Activated naive CD4-positive, alpha-beta T cell treated with anti-CD3 and anti-CD28 coated beads, Interleukin-2, amount 50 U/mL, for 24 hours (primary cell): Measurements from ENCODE around the gene NMNAT2.
"Not testable (repeated sequence)": the region's sequence is repeated elsewhere in the genome, so short reads cannot be mapped to it uniquely, and the experiment has no call there.

ENCODE experiments used
- H3K27ac Mint-ChIP-seq: one replicate; pipeline ENCODE4 v1.8.0; 2021; ENCODE audit warnings: mild to moderate bottlenecking, mixed read lengths
- H3K27me3 Mint-ChIP-seq: one replicate; pipeline ENCODE4 v1.8.0; 2021; ENCODE audit warnings: mixed read lengths
- H3K36me3 Mint-ChIP-seq: one replicate; pipeline ENCODE4 v1.8.0; 2021; ENCODE audit warnings: mixed read lengths
- H3K4me1 Mint-ChIP-seq: one replicate; pipeline ENCODE4 v1.8.0; 2021; ENCODE audit warnings: mixed read lengths
- H3K4me3 Mint-ChIP-seq: one replicate; pipeline ENCODE4 v1.8.0; 2021; ENCODE audit warnings: mild to moderate bottlenecking, mixed read lengths
- H3K9me3 Mint-ChIP-seq: one replicate; pipeline ENCODE4 v1.8.0; 2021; ENCODE audit warnings: mixed read lengths

NMNAT2 gene

DNA sequence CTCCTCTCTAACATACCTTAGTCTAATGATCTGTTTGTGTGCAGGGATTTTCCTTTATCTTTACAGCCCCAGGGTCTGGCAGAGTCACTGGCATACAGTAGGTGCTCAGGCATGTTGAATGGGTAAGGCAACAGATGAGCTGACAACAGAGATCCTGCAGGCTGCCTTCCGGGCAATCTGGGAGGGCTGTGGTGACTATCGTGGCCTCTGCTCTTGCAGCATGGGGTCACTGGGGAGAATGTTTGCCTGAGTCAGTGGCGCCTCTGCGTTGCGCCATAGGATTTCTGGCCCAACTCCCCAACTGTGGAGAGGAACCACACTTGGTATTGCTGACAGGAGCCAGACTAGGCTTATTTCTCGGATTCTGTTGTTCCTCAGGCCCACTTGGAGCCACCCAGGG lies 138.3 kb downstream of the NMNAT2 start:
- Mint-ChIP-seq H3K4me1 (peaks cover 3% of the 10 kb centered on the region), H3K4me3 (no peak overlapping the region)

DNA sequence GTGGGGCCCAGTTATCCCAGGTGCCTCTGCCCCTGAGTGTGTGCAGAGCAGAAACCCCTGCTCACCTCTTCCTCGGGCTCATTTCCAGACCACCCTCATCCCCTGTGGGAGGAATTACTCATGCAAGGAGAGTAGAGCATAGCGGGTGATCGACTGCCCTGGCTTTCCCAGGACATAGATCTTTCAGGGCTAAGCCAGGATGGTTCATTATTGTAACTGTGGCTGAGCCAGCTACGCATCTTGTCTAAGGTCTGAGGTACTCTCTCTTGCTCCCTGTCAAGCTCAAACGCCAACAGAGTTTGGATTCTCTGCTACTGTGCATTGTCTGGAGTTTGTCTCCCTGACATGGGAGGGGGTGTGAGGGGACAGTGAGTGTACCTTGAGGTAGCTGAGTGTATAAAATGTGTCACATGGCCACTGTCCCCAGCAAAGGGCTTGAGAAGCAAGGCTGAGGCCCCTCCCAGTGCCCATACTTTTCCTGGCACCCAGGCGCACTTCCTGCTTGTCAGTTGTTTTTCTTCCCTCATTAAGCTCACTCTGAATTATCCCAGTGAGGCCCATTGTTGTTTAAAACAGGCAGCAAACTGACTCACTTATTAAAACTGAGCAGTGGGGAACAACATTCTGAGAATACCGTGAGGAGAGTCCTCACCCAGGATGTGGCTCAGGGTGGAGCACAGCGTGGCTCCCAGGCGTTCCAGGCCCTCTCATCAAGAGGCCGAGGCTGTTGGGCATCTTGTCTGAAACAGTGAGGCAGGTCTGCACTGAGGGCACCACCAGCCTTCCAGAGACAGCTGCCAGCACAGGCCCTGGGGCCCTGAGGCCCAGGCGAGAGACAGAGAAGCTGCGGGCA lies 139.2 kb downstream of the NMNAT2 start:
- Mint-ChIP-seq H3K27me3 (peaks cover 1% of the 10 kb centered on the region), H3K4me1 (peaks cover 3% of the 10 kb centered on the region), H3K9me3 (no peaks in the 10 kb centered on the region), H3K27ac (no peak overlapping the region), H3K4me3 (no peak overlapping the region), H3K36me3 (no peaks in the 10 kb centered on the region)

More for the DNA sequence above, 138.3 kb downstream of the NMNAT2 start:
- no peaks in the 10 kb centered on the region for H3K36me3 Mint-ChIP-seq
- peaks cover 1% of the 10 kb centered on the region for H3K27me3 Mint-ChIP-seq
- no peaks in the 10 kb centered on the region for H3K9me3 Mint-ChIP-seq
- H3K27ac Mint-ChIP-seq: no peak overlapping the region

DNA sequence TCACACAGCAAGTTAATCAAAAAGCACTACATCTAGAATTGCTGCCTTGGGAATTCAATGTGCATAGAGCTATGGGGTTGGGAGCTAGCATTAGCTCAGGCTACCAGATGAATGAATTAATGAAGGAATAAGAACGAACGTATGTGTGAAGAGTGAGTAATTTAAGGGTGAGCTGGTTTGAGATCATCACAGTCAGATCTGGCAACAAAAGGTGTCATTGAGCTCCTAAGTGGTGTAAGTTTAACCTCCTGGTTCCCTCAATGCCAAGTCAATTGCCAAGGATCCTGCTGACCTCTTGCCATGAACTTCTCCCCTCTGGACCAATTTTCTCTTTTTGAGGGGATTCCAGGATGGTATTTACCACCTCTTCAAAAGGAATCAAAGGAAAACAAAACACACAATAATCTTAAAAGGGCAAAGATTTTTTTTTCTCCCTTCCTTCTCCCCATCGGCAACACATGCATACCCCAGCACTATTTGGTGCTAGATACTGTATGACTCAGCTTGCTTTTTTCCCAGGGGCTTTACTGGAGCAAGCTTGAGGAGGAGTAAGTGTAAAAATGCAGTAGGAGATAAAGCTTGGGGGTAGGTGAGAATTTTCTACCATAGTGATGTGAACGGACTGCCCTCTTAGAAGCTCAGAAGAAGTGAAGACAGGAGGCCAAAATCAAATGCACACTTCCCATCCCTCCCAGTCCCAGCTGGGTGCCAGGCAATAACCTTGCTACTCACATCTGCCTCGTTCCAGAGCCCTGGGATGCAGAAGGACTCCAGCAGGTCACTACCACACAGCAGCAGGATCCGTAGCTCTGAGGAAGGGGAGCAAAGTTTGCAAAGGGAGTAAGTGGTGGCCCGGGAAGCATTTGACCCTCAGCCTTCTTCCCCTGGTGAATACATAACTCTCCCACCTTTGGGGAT lies 140.1 kb downstream of the NMNAT2 start:
- Mint-ChIP-seq H3K27me3 (peaks cover 1% of the 10 kb centered on the region), H3K4me1 (peaks cover 3% of the 10 kb centered on the region), H3K27ac (no peak overlapping the region), H3K4me3 (no peak overlapping the region), H3K9me3 (no peaks in the 10 kb centered on the region), H3K36me3 (no peaks in the 10 kb centered on the region)

DNA sequence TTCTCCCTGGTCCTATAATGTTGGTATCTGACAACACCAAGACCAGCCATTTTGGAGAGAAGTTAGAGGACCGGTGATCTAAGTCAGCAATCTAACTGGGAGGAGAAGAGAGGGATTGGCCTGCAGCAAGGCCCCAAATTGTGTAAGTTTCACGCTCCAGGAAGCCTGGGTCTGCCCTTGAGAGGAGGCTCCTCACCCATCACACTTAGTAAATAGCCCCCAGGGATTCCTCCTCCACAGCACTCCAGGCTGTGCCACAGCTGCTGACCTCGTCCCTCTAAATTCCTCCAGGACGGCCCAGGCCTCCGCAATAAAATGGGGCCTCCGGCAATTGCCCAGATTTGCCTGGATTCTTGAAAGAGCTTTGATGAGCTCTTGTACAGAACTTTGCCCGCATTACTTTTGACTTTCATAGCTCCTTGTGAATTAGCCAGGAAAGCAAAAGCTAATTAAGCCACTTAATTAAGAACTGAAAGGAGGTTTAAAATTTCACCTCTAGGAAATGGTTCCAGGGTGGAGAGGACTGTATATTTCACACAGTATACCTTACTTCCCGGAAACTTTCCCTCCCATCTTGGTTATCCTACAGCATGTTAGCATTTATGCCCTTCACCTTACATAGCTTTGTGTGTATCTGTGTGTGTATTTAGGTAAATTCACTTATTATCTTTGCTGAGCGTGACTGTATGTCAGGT lies 141.6 kb downstream of the NMNAT2 start:
- Mint-ChIP-seq H3K4me1 (peaks cover 3% of the 10 kb centered on the region), H3K27me3 (peaks cover 1% of the 10 kb centered on the region), H3K27ac (no peak overlapping the region), H3K4me3 (no peak overlapping the region), H3K9me3 (no peaks in the 10 kb centered on the region), H3K36me3 (no peaks in the 10 kb centered on the region)

DNA sequence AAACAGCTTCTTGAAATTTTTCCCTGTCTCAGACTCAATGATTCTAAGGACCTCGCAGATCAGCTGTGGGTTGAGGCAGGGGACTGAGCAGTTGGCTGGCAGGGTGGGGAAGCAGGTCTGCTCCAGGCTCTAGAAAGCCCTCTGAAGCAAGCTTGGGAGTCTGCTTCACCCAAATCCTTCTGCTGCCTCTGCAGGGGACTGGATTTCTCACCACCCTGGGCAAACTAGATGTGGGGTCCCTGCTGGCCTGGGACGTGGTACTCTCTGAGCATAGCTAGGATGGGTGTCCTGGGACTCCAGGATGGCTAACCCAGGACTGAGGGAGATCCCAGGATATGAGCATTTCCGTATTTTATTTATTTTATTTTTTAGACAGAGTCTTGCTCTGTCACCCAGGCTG lies 142.9 kb downstream of the NMNAT2 start:
- H3K27ac Mint-ChIP-seq: no peak overlapping the region
- H3K27me3 Mint-ChIP-seq: peaks cover 1% of the 10 kb centered on the region
- H3K36me3 Mint-ChIP-seq: no peaks in the 10 kb centered on the region
- H3K9me3 Mint-ChIP-seq: no peaks in the 10 kb centered on the region
- H3K4me1 Mint-ChIP-seq: peaks cover 3% of the 10 kb centered on the region
- no peak overlapping the region for H3K4me3 Mint-ChIP-seq

DNA sequence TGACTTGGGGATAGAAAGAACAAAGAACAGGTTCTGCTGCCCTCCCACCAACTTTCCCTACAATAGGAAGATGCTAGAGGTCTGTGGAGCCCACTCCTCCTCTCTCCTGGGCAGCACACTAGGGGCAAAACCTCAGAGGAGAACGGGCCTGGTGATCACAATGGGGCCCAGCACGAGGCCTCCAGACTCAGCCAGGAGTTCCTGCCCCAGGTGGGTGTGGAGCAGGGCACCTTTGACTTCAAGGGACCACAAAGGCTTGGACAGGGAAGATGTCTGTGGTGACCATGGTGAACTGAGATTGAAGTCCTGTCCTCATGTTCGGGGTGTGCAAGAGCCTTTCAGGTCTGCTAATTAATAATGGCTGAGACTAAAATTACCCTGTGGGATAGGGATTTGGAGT lies 143.3 kb downstream of the NMNAT2 start:
- H3K4me3 Mint-ChIP-seq: no peak overlapping the region
- H3K36me3 Mint-ChIP-seq: no peaks in the 10 kb centered on the region
- H3K27ac Mint-ChIP-seq: no peak overlapping the region
- peaks cover 1% of the 10 kb centered on the region for H3K27me3 Mint-ChIP-seq
- peaks cover 3% of the 10 kb centered on the region for H3K4me1 Mint-ChIP-seq
- no peaks in the 10 kb centered on the region for H3K9me3 Mint-ChIP-seq

DNA sequence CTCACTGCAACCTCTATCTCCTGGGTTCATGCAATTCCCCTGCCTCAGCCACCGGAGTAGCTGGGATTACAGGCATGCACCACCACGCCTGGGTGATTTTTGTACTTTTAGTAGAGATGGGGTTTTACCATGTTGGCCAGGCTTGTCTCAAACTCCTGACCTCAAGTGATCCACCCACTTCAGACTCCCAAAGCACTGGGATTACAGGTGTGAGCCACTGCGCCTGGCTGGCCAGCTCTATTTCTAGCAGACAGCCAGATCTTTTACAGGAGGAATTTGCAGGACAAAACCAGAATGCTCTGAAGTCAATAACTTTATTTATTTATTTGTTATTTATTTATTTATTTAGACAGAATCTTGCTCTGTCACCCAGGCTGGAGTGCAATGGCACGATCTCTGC lies 144.2 kb downstream of the NMNAT2 start:
- H3K27ac Mint-ChIP-seq, H3K4me1 Mint-ChIP-seq, H3K9me3 Mint-ChIP-seq, H3K4me3 Mint-ChIP-seq, H3K36me3 Mint-ChIP-seq, H3K27me3 Mint-ChIP-seq: not testable (repeated sequence)

DNA sequence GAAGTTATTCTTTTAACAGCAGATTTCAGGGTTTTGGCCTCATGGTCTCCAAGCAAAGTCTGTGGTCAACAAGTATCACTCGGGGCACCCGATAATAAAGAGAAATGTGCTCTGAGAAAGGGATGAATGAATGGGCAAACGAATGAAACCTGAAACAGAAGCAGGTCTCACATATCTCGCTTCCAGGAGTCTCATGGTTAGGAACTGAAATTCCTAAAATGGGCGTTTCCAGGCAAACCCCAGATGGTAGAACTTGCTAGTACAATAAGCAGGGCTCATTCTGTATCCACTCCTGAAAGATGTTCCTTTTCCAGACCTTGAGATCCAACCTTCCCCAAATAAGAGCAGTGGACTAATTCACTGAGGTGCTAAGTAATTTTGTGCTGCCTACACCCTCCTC lies 144.9 kb downstream of the NMNAT2 start:
- Mint-ChIP-seq H3K4me1 (no peaks in the 10 kb centered on the region), H3K27ac (no peak overlapping the region), H3K27me3 (peaks cover 1% of the 10 kb centered on the region), H3K36me3 (no peaks in the 10 kb centered on the region), H3K9me3 (no peaks in the 10 kb centered on the region), H3K4me3 (no peak overlapping the region)

DNA sequence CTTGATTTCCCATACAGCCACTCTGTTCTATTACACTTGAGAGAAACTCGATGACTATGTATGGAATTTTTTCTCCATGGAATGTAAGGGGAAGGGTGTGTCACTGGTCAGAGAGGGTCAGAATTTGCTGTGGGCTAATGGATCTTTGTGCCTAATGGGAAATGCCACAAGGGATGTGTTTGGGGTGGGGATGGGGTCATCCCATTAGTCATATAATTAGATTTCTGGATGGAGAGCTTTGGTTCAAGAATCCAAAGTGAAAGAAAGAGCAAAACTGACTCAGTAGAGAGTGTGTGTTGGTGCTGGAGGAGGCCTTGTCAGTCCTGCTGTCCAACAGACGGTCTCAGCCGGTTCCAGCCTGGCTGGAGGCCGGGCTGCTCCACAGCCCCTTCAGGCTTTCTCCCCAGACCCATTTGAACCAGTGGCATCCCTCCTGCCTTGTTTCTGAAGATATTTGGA lies 145.8 kb downstream of the NMNAT2 start:
- Mint-ChIP-seq H3K9me3 (no peaks in the 10 kb centered on the region), H3K4me3 (no peak overlapping the region), H3K27me3 (no peaks in the 10 kb centered on the region), H3K27ac (no peak overlapping the region), H3K36me3 (no peaks in the 10 kb centered on the region), H3K4me1 (no peaks in the 10 kb centered on the region)

DNA sequence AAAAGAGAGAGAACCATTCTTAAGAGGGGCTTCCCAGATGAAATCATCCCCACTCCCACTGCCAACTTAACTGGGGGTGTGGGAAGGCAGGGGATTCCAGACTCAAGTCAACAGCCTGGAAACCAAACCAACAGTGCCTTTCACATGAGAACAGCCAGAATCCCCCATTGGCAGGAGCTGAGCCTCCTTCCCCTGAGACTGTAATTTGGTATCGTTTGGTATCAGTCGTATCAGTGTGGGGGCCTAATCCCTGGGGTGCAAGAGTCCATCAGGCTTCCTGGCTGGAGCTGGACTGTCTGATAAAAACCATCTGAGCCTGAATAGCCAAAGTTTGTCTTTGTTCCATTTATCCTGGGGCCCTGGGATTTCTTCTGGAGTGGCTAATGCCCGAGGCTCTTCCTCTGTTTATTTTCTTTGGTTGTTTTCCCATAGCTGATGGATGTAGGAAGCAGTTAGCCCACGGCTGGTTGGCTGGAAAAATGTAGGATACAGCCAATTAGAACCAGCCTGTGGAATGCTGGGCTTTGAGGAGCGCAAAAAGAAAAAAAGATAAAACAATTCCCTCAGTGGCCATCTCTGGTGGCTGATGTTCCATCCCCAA lies 147.5 kb downstream of the NMNAT2 start:
- H3K36me3 Mint-ChIP-seq: no peaks in the 10 kb centered on the region
- H3K9me3 Mint-ChIP-seq: no peaks in the 10 kb centered on the region
- H3K27me3 Mint-ChIP-seq: no peaks in the 10 kb centered on the region
- H3K4me1 Mint-ChIP-seq: no peaks in the 10 kb centered on the region
- H3K4me3 Mint-ChIP-seq: no peak overlapping the region
- no peak overlapping the region for H3K27ac Mint-ChIP-seq

DNA sequence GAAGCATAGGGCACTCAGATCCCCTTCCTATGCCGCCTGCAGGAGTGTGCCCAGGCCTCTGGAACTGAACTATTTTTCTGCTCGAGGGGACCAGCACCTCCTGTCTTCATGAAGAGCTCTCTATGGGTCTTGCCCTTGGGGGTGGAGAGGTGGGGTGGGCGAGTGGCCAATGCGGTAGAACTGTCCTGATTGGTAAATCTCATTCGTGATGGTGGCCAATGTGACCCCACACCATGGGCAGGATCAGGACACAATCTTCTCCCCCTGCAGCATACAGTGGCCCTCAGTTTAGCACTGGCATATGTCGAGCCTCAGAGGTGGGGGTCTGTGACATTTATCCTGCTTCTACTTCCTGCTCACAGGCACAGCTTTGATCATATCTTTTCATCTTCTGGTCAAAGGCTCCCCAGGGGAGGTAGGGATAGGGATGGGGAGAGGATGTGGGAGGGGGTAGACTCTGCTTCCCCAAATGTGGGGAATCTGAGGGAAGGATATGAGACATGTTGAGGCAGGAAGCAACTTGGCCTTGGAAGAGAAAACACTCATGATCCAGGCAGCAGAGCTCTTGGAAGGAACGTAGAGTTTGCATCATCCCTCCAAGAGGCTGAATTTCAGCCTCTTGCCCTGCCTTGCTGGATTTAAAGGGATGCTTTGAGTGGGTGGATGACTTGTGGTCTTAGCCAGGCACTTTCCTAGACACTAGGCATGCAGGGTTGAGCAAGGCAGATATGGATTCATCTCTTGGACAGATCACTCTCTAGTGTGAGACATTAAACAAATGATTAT lies 150.3 kb downstream of the NMNAT2 start:
- no peaks in the 10 kb centered on the region for H3K9me3 Mint-ChIP-seq
- peaks cover 4% of the 10 kb centered on the region for H3K27me3 Mint-ChIP-seq
- no peak overlapping the region for H3K27ac Mint-ChIP-seq
- no peaks in the 10 kb centered on the region for H3K4me1 Mint-ChIP-seq
- no peaks in the 10 kb centered on the region for H3K36me3 Mint-ChIP-seq
- no peak overlapping the region for H3K4me3 Mint-ChIP-seq

DNA sequence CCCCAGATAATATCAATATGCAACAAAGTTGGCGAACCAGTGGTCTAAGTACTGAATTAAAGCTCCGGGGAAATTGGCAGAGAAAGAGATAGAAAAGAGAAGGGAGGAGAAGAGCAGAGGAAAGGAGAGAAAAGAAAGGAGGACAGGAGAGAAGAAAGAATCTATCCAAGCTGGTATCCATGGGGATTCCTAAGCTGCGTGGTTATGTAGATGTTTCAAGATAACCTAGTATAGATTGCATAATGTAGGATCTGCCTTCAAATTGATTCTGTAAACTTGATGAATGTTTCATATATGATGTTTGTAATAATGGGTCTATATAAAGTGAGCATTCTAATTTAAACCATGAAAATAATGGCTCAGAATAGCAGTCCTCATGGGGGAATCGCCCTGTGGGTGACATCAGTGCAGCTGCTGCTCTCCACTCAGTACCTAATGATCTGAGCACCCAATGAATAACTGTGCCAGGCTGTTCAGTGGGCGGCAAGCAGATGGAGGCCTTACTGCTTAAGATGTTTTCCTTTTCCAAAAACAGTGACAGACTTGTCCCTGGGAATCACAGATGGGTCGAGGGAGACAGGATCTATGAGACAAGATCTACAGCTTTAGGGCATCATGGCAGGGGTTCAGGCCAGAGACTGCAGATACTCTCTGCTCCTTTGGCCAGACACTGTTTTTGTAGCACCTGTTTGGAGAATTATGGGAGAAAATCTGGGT lies 154.1 kb downstream of the NMNAT2 start:
- Mint-ChIP-seq H3K27ac (no peak overlapping the region), H3K27me3 (peaks cover 6% of the 10 kb centered on the region), H3K9me3 (no peaks in the 10 kb centered on the region), H3K4me1 (no peaks in the 10 kb centered on the region), H3K4me3 (no peak overlapping the region), H3K36me3 (no peaks in the 10 kb centered on the region)

DNA sequence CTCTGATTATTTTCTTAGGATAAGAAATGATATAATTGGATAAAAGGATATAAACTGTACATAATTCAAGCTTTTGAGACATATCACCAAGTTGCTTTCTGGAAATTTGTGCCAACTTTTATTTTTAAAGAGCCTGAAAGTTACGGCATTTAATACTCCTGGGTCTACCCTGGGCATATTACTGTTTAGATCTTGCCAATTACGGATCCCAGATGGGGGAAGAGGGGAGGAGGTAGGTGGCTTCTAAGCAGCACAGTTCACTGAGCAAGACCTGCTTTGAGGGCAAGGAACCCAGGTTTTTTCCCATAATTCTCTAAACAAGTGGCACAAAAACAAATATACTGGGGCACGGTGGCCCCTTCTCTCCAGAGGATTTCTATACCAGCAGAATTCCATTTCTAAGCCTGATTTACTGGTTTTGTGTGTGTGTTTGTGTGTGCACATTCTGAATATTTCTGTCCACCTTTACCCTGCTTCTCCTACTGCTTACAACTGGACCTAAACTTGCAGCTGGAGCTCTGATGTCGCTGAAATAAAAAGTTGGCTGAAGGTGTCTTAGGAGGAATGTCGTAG lies 155.5 kb downstream of the NMNAT2 start:
- Mint-ChIP-seq H3K36me3 (no peaks in the 10 kb centered on the region), H3K4me1 (no peaks in the 10 kb centered on the region), H3K9me3 (no peaks in the 10 kb centered on the region), H3K4me3 (no peak overlapping the region), H3K27ac (no peak overlapping the region), H3K27me3 (peaks cover 6% of the 10 kb centered on the region)

DNA sequence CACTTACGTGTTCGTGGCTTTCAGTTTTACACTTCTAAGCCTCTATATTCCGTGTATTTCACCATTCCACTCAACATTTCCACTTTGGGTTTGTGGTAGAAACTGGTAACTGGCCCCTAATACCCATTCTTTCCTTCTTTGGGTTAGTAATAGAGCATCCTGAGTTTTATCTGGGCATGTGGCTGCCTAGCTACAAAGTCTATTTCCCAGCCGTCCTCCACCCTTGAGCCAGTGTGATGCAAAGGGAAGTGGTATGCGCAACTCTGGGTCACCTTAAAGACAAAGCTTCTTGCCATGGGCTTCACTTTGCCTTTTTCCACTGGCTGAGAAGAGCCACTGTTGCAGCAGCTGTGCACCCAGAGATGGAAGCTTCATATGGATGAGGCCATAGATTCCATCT lies 158.3 kb downstream of the NMNAT2 start:
- no peak overlapping the region for H3K27ac Mint-ChIP-seq
- H3K4me1 Mint-ChIP-seq: no peaks in the 10 kb centered on the region
- H3K4me3 Mint-ChIP-seq: no peak overlapping the region
- H3K27me3 Mint-ChIP-seq: peaks cover 6% of the 10 kb centered on the region
- no peaks in the 10 kb centered on the region for H3K36me3 Mint-ChIP-seq
- H3K9me3 Mint-ChIP-seq: no peaks in the 10 kb centered on the region
